Measurements from ENCODE around the gene KNL1.
"Not testable (repeated sequence)": the region's sequence is repeated elsewhere in the genome, so short reads cannot be mapped to it uniquely, and the experiment has no call there.

Gene KNL1

DNA sequence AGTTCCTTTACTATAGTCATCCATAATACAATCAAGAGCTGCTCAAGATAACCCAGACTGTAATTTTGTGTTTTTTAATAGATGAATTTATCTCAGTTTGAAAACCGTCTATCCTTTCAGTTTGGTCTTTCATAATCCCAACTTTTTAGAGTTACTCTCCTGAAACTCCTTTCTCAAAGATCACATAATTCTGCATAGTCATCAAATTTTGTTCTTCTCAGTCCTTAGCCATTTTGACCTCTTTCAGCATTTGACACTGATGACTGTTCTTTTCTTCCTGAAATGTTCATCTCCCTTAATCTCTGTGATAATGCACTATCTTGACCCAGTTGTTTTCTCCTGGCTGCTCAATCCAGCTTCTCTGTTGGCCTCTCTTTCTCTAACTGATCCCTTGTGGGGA is 53.5 kb downstream of the KNL1 start:
- no peaks in the 10 kb centered on the region for H3K9me3 ChIP-seq (ENCODE audit: low read length)
- no peaks in the 10 kb centered on the region for H3K4me1 ChIP-seq (ENCODE audit: insufficient read depth, low read length)
- H3K27me3 ChIP-seq (ENCODE audit: insufficient read depth, low read length) = no peaks in the 10 kb centered on the region
- H2AFZ ChIP-seq (ENCODE audit: low read depth, low read length) = no peak overlapping the region
- H3K36me3 ChIP-seq (ENCODE audit: insufficient read depth, low read length) = peaks cover 34% of the 10 kb centered on the region
- no peak overlapping the region for H3K4me3 ChIP-seq (ENCODE audit: low read length)

DNA sequence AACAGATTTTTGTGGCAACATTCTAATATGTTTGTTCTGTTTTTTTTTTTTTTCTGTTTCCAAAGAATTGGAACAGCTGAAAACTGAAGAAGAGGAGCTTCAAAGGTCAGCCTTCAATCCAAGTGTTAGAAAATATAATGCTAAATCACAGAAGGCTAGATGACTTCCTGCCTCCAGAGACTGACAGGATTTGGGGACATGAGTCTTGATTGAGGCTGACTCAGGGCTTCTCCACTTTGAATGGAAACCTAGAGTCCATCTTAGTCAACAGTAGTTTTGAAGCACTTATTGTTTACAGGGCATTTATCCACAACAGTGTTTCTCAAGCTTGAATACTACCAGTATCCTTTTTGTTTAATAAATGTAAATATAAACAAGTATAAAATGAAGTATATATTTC is 56.4 kb downstream of the KNL1 start:
- H3K36me3 ChIP-seq (ENCODE audit: insufficient read depth, low read length) = peaks cover 42% of the 10 kb centered on the region
- H2AFZ ChIP-seq (ENCODE audit: low read depth, low read length) = no peak overlapping the region
- no peaks in the 10 kb centered on the region for H3K27me3 ChIP-seq (ENCODE audit: insufficient read depth, low read length)
- no peaks in the 10 kb centered on the region for H3K9me3 ChIP-seq (ENCODE audit: low read length)
- H3K4me3 ChIP-seq (ENCODE audit: low read length) = no peak overlapping the region
- H3K4me1 ChIP-seq (ENCODE audit: insufficient read depth, low read length) = no peaks in the 10 kb centered on the region

DNA sequence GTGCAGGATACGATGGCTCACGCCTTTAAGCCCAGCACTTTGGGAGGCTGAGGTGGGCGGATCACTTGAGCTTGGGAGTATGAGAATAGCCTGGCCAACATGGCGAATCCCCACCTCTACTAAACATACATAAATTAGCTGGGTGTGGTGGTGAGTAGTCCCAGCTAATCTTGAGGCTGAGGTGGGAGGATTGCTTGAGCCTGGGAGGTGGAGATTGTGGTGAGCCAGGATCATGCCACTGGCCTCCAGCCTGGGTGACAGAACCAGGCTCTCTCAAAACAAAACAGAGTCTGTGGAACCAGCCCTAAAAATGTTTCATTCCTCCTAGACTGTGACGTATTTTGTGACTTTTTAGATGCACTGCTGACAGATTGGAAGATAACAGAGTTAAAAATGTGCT is 66.6 kb downstream of the KNL1 start:
- Histone ChIP-seq H3K9me3 (ENCODE audit: low read length) (peaks cover 6% of the 10 kb centered on the region), H2AFZ (ENCODE audit: low read depth, low read length) (no peak overlapping the region), H3K36me3 (ENCODE audit: insufficient read depth, low read length) (peaks cover 24% of the 10 kb centered on the region), H3K4me3 (ENCODE audit: low read length) (no peak overlapping the region), H3K27me3 (ENCODE audit: insufficient read depth, low read length) (no peaks in the 10 kb centered on the region), H3K4me1 (ENCODE audit: insufficient read depth, low read length) (no peaks in the 10 kb centered on the region)

DNA sequence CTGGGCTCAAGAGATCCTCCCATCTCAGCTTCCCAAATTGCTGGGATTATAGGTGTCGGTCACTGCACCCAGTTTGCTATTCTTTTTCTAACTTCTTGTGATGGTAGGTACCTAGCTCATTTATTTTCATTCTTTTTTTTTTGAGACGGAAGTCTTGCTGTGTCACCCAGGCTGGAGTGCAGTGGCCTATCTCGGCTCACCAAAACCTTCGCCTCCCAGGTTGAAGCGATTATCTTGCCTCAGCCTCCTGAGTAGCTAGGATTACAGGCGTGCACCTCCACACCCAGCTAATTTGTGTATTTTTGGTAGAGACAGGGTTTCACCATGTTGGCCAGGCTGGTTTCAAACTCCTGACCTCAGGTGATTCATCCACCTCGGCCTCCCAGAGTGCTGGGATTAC is 70.9 kb downstream of the KNL1 start:
- peaks cover 16% of the 10 kb centered on the region for H3K36me3 ChIP-seq (ENCODE audit: insufficient read depth, low read length)
- H3K27me3 ChIP-seq (ENCODE audit: insufficient read depth, low read length) = no peaks in the 10 kb centered on the region
- no peak overlapping the region for H3K4me3 ChIP-seq (ENCODE audit: low read length)
- no peak overlapping the region for H2AFZ ChIP-seq (ENCODE audit: low read depth, low read length)
- H3K4me1 ChIP-seq (ENCODE audit: insufficient read depth, low read length) = no peaks in the 10 kb centered on the region
- H3K9me3 ChIP-seq (ENCODE audit: low read length) = peaks cover 8% of the 10 kb centered on the region

DNA sequence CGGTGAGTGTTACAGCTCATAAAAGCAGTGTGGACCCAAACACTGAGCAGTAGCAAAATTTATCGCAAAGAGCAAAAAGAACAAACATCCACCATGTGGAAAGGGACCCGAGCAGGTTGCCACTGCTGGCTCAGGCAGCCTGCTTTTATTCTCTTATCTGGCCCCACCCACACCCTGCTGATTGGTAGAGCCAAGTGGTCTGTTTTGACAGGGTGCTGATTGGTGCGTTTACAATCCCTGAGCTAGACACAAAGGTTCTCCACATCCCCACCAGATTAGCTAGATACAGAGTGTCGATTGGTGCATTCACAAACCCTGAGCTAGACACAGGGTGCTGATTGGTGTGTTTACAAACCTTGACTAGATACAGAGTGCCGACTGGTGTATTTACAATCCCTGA is 82.2 kb downstream of the KNL1 start:
- not testable (repeated sequence) for H3K4me1 ChIP-seq (ENCODE audit: insufficient read depth, low read length); H3K9me3 ChIP-seq (ENCODE audit: low read length)

DNA sequence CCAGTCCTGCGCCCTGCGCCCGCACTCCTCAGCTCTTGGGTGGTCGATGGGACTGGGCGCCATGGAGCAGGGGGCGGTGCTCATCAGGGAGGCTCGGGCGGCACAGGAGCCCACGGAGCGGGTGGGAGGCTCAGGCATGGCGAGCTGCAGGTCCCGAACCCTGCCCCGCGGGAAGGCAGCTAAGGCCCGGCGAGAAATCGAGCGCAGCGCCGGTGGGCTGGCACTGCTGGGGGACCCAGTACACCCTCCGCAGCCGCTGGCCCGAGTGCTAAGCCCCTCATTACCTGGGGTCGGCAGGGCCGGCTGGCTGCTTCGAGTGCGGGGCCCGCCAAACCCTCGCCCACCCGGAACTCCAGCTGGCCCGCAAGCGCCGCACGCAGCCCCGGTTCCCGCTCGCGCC is 82.9 kb downstream of the KNL1 start:
- H2AFZ ChIP-seq (ENCODE audit: low read depth, low read length); H3K4me1 ChIP-seq (ENCODE audit: insufficient read depth, low read length); H3K4me3 ChIP-seq (ENCODE audit: low read length); H3K9me3 ChIP-seq (ENCODE audit: low read length); H3K36me3 ChIP-seq (ENCODE audit: insufficient read depth, low read length); H3K27me3 ChIP-seq (ENCODE audit: insufficient read depth, low read length): not testable (repeated sequence)

More for the DNA sequence above, 82.2 kb downstream of the KNL1 start:
- H3K4me3 ChIP-seq (ENCODE audit: low read length); H2AFZ ChIP-seq (ENCODE audit: low read depth, low read length); H3K27me3 ChIP-seq (ENCODE audit: insufficient read depth, low read length); H3K36me3 ChIP-seq (ENCODE audit: insufficient read depth, low read length): not testable (repeated sequence)

DNA sequence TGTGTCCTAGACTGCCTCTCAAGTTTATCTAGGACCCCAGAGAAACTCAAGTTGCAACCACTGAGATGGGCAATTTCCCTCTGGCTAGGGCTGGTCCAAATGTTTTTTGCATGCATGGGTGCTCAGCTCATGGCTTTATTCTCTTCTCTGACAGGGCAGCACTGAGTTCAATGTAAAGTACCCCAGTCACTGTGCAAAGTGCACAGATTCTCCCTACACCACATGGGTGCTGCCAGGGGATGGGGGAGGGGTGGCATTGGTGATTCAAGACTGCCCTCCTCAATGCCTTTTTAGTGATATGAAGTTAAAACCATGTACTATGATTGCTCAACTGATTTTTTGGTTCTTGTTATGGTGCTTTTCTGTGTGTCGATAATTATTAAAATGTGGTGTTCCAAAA is 86.1 kb downstream of the KNL1 start:
- Histone ChIP-seq H3K36me3 (ENCODE audit: insufficient read depth, low read length) (no peaks in the 10 kb centered on the region), H3K9me3 (ENCODE audit: low read length) (no peaks in the 10 kb centered on the region), H3K4me3 (ENCODE audit: low read length) (no peak overlapping the region), H3K4me1 (ENCODE audit: insufficient read depth, low read length) (no peaks in the 10 kb centered on the region), H2AFZ (ENCODE audit: low read depth, low read length) (no peak overlapping the region), H3K27me3 (ENCODE audit: insufficient read depth, low read length) (no peaks in the 10 kb centered on the region)

DNA sequence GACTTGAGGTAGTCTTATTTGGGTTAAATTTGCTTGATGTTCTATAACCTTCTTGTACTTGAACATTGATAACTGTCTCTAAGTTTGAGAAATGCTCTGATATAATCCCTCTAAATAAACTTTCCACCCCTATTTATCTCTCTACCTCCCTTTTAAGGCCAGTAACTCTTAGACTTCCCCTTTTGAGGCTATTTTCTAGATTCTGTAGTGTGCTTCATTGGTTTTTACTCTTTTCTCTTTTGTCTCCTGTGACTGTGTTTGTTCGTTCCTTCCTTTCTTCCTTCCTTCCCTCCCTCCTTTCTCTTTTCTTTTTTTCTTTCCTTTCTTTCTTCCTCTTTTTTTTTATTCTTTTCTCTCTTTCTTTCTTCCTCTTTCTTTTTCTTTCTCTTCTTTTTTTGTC is 86.9 kb downstream of the KNL1 start:
- H3K27me3 ChIP-seq (ENCODE audit: insufficient read depth, low read length); H2AFZ ChIP-seq (ENCODE audit: low read depth, low read length); H3K4me1 ChIP-seq (ENCODE audit: insufficient read depth, low read length); H3K4me3 ChIP-seq (ENCODE audit: low read length); H3K9me3 ChIP-seq (ENCODE audit: low read length); H3K36me3 ChIP-seq (ENCODE audit: insufficient read depth, low read length): not testable (repeated sequence)

DNA sequence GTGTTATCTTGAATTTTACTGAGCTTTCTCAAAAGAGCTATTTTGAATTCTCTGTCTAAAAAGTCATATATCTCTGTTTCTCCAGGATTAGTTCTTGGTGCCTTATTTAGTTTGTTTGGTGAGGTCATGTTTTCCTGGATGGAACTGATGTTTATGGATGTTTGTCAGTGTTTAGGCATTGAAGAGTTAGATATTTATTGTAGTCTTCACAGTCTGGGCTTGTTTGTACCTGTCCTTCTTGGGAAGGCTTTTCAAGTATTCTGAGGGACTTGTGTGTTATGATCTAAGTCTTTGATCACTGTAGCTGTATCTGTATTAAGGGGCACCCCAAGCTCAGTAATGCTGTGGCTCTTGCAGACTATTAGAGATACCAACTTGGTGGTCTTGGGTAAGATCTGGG is 90.3 kb downstream of the KNL1 start:
- Histone ChIP-seq H3K36me3 (ENCODE audit: insufficient read depth, low read length) (no peaks in the 10 kb centered on the region), H3K4me1 (ENCODE audit: insufficient read depth, low read length) (no peaks in the 10 kb centered on the region), H3K4me3 (ENCODE audit: low read length) (no peak overlapping the region), H2AFZ (ENCODE audit: low read depth, low read length) (no peak overlapping the region), H3K9me3 (ENCODE audit: low read length) (no peaks in the 10 kb centered on the region), H3K27me3 (ENCODE audit: insufficient read depth, low read length) (no peaks in the 10 kb centered on the region)

DNA sequence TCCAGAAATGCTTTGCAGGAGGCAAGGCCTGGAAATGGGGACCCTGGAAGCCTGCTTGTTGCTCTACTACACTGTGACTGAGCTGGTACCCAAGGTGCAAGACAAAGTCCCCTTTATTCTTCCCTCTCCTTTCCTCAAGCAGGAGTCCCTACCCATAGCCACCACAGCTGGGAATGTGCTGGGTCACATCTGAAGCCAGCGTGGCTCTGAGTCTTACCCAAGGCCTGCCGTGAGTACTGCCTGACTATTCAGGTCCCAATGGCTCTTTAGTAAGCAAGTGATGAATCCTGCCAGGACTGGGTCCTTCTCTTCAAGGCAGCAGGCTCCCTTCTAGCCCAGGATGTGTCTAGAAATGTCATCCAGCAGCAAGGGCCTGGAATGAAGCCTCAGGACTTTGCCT is 91.3 kb downstream of the KNL1 start:
- Histone ChIP-seq H3K4me1 (ENCODE audit: insufficient read depth, low read length) (no peaks in the 10 kb centered on the region), H3K9me3 (ENCODE audit: low read length) (no peaks in the 10 kb centered on the region), H2AFZ (ENCODE audit: low read depth, low read length) (no peak overlapping the region), H3K27me3 (ENCODE audit: insufficient read depth, low read length) (no peaks in the 10 kb centered on the region), H3K4me3 (ENCODE audit: low read length) (no peak overlapping the region), H3K36me3 (ENCODE audit: insufficient read depth, low read length) (no peaks in the 10 kb centered on the region)

DNA sequence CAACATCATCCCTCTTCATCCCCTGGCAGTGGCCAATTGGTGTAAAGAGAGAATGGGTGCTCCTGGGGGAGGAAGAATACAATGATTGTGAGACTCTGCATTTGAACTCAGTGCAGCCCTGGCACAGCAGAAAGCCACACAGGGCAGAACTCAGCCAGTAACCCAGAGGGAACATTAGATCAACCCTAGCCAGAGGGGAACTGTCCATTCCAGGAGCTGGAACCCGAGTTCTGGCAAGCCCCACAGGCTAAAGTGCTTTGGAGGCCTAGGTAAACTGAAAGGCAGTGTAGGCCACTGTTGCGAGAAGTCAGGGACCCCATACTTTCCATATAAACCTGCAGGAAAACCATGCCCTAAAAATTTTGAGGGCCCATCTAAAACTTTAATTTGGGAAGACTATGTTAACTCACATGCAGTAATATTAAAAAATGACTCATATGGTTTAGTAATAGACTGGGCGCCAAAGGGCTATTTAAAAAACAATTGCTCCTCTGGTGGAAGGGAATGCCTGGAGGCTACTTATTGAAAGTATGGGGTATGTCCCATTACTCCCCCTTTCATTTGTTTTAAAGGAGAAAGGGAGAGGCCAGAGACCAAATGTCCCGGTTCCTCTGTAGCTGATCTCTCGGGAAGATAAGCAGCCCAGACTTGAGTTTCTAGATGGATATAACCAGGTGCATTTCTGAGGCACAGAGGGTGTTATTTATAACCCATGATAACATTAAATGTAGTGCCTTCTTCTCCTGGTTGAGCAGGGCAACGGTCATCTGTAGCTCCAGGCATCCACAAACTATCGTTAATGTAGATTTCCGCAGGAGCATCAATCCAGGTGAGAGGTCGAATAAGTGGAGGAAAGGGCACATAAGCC is 95.1 kb downstream of the KNL1 start:
- H3K36me3 ChIP-seq (ENCODE audit: insufficient read depth, low read length) = no peaks in the 10 kb centered on the region
- H3K27me3 ChIP-seq (ENCODE audit: insufficient read depth, low read length) = no peaks in the 10 kb centered on the region
- peaks cover 7% of the 10 kb centered on the region for H3K4me1 ChIP-seq (ENCODE audit: insufficient read depth, low read length)

DNA sequence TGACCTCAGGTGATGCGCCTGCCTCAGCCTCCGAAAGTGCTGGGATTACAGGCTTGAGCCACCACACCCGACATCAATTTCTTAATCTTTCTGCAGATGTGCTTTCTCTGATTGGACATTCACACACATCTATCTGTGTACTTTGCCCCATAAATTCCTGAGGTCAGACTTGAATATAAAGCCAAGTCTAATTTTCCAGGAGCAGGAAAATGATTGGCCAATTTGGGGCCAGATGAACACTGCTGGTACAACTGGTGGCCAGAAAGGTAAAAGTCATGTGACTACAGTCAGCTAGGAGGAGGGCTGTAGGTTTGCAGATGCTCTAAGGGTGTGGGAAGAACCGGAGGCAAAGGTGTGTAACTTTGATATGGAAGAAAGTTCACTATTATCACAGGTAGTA is 97.7 kb downstream of the KNL1 start:
- H3K9me3 ChIP-seq (ENCODE audit: low read length) = no peaks in the 10 kb centered on the region

More for the DNA sequence above, 95.1 kb downstream of the KNL1 start:
- Histone ChIP-seq H3K9me3 (ENCODE audit: low read length) (no peaks in the 10 kb centered on the region), H2AFZ (ENCODE audit: low read depth, low read length) (no peak overlapping the region), H3K4me3 (ENCODE audit: low read length) (no peak overlapping the region)

DNA sequence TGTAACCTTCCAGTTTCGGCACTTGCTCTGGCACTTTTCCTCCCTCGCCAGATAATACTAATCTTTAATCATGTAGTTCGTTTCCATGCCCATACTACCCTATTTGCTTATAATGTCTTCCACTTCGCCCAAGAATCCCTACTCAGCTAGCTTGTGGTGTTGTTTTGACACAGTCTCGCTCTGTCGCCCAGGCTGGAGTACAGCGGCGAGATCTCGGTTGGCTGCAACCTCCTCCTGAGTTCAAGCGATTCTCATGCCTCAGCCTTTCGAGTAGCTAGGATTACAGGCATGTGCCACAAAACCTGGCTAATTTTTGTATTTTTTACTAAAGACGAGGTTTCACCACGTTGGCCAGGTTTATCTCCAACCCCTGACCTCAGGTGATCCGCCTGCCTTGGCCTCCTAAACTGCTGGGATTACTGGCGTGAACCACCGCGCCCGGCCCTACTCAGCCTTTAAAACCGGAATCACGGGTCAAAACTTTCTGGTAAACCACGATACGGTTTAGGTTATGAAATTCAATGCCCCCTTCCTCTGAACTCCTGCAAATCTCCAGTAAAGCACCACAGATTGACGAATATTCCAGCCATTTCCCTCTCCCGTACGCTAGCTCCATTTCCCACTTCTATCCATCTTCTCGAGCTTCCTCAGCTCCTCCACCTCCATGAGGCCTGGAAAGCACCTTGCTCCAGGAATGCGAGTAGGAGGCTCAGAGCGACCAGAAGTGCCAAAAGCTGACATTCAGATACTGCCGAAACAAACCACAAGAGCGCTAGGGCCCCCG is 100.0 kb downstream of the KNL1 start:
- peaks cover 11% of the 10 kb centered on the region for H3K4me1 ChIP-seq (ENCODE audit: insufficient read depth, low read length)
- no peaks in the 10 kb centered on the region for H3K9me3 ChIP-seq (ENCODE audit: low read length)
- peak overlapping the region; percentile 87 for H2AFZ ChIP-seq (ENCODE audit: low read depth, low read length)
- peaks cover 4% of the 10 kb centered on the region for H3K36me3 ChIP-seq (ENCODE audit: insufficient read depth, low read length)
- H3K4me3 ChIP-seq (ENCODE audit: low read length) = peak overlapping the region; percentile 69
- no peaks in the 10 kb centered on the region for H3K27me3 ChIP-seq (ENCODE audit: insufficient read depth, low read length)

More for the DNA sequence above, 97.7 kb downstream of the KNL1 start:
- H3K27me3 ChIP-seq (ENCODE audit: insufficient read depth, low read length) = no peaks in the 10 kb centered on the region
- H3K36me3 ChIP-seq (ENCODE audit: insufficient read depth, low read length) = no peaks in the 10 kb centered on the region
- H3K4me3 ChIP-seq (ENCODE audit: low read length) = no peak overlapping the region
- no peak overlapping the region for H2AFZ ChIP-seq (ENCODE audit: low read depth, low read length)
- H3K4me1 ChIP-seq (ENCODE audit: insufficient read depth, low read length) = peaks cover 11% of the 10 kb centered on the region

Data from neuron (in vitro differentiated cells).